LNCAP (cell line): ENCODE measurements around the gene KRT36.

Experiments used
- CTCF ChIP-seq: fragments of 450-650 bp; IDR thresholded peaks from 2 replicates; pipeline ENCODE4 v1.5.1; 2017; ENCODE audit warnings: mild to moderate bottlenecking

Gene KRT36

GRCh38 chr17:41439375-41439774 is 50.3 kb downstream of the KRT36 start:
- TF ChIP-seq CTCF = no peak

GRCh38 chr17:41437769-41438168 is 51.9 kb downstream of the KRT36 start:
- TF ChIP-seq CTCF = no peak

GRCh38 chr17:41437254-41437653 is 52.5 kb downstream of the KRT36 start:
- no peak for TF ChIP-seq CTCF
